WERI-Rb-1 (cell line): ENCODE data around the gene ZNF710.

ENCODE experiments used
- DNase-seq: peaks from one replicate; pipeline ENCODE4 v3.0.0-alpha.2; 2020
- H3K27ac ChIP-seq: fragments of 250-450 bp; sonication (Bioruptor Pico); 2 replicates; pipeline ENCODE4 v1.5.1; 2020; ENCODE audit warnings: mild to moderate bottlenecking, moderate library complexity
- H3K27me3 ChIP-seq: fragments of 250-450 bp; sonication (Bioruptor Pico); 2 replicates; pipeline ENCODE4 v1.5.1; 2021; ENCODE audit warnings: mild to moderate bottlenecking, low read depth, moderate library complexity; ENCODE audit not compliant: insufficient read depth, severe bottlenecking
- H3K36me3 ChIP-seq: fragments of 250-450 bp; sonication (Bioruptor Pico); 2 replicates; pipeline ENCODE4 v1.5.1; 2020; ENCODE audit warnings: mild to moderate bottlenecking, moderate library complexity
- H3K4me3 ChIP-seq: 2 replicates; pipeline ENCODE4 v1.5.1; 2011; ENCODE audit warnings: low read depth, mild to moderate bottlenecking, control low read depth, low read length
- H3K9me3 ChIP-seq: fragments of 250-450 bp; sonication (Bioruptor Pico); 2 replicates; pipeline ENCODE4 v1.5.1; 2021; ENCODE audit warnings: mild to moderate bottlenecking, moderate library complexity; ENCODE audit not compliant: severe bottlenecking
- TF ChIP-seq, protein P1 (sequence below): IDR thresholded peaks from 2 replicates; pipeline ENCODE4 v1.5.1; 2011; ENCODE audit warnings: low read depth, mild to moderate bottlenecking, control low read depth, inconsistent platforms, low read length

The ZNF710 gene

DNA sequence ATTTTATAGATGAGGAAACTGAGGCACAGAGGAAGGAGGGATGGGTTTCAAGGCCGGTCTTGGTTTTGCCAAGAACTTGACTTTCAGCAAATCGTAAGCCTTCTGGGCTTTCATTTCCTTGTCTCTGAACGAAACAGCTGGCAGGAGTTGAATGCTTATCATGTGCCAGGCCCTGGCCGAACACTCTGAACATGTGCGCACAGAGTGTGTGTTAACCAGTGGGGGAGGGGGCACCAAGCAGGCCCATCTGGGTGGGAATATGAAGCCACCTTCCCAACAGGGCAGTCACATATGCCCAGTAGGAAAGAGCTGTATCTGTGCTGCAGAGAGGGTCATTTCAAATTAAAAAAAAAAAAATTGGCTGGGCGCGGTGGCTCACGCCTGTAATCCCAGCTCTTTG lies 29.3 kb downstream of the ZNF710 start:
- DNase-seq, result no peak
- no peaks in the 10 kb centered on the region for H3K27me3 ChIP-seq
- no peaks in the 10 kb centered on the region for H3K36me3 ChIP-seq
- peaks cover 5% of the 10 kb centered on the region for H3K9me3 ChIP-seq
- TF ChIP-seq, protein P1, sequence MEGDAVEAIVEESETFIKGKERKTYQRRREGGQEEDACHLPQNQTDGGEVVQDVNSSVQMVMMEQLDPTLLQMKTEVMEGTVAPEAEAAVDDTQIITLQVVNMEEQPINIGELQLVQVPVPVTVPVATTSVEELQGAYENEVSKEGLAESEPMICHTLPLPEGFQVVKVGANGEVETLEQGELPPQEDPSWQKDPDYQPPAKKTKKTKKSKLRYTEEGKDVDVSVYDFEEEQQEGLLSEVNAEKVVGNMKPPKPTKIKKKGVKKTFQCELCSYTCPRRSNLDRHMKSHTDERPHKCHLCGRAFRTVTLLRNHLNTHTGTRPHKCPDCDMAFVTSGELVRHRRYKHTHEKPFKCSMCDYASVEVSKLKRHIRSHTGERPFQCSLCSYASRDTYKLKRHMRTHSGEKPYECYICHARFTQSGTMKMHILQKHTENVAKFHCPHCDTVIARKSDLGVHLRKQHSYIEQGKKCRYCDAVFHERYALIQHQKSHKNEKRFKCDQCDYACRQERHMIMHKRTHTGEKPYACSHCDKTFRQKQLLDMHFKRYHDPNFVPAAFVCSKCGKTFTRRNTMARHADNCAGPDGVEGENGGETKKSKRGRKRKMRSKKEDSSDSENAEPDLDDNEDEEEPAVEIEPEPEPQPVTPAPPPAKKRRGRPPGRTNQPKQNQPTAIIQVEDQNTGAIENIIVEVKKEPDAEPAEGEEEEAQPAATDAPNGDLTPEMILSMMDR, result no peak
- no peak overlapping the region for H3K4me3 ChIP-seq
- H3K27ac ChIP-seq, result no peak overlapping the region

DNA sequence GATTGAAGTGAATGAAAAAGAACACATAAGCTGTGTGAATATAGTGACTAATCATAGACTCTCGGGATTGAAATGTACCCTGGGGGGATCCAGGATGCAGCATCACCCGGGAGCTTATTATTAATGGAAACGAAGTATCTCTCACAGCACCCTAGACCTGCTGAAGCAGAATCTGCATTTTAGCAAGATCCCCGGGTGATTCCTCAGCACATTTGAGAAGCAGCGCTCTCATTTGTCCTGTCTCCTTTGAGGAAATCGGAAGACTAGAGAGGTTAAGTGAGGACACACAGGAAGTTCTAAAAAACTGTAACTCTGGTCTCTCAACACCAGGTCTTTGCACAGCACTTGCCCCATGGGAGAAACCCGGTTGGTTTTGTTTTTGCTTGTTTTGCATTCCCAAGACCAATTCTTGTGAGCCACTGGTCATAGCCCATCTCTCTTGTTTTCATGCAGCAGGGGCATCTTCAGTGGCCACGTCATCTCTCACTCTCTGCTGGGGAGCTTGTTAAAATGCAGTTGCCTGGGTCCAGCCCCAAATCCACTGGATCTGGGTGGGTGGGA lies 30.2 kb downstream of the ZNF710 start:
- Histone ChIP-seq H3K36me3 (no peaks in the 10 kb centered on the region), H3K27ac (no peak overlapping the region), H3K4me3 (no peak overlapping the region), H3K27me3 (no peaks in the 10 kb centered on the region), H3K9me3 (peaks cover 5% of the 10 kb centered on the region)
- TF ChIP-seq, protein P1, result no peak
- no peak for DNase-seq

DNA sequence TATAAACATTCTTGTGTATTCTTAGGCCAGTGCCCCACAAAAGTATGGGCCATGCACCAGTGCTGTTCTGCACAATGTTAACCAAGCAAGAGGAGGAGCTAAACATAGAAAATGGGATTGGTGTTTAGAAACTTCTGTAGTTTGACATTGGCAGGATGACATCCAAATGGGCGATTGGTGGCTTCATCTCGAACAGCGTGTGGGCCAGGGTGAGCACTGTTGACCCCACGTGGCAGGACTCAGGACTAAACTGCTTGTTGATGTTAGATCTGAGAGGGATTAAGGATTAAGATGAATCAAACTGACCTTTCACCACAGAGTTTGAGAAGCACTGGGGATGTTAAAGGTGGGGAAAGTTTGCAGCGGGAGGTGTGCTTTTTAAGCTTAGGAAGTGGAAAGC lies 31.9 kb downstream of the ZNF710 start:
- TF ChIP-seq, protein P1, result no peak
- Histone ChIP-seq H3K4me3 (no peak overlapping the region), H3K27ac (no peak overlapping the region)

DNA sequence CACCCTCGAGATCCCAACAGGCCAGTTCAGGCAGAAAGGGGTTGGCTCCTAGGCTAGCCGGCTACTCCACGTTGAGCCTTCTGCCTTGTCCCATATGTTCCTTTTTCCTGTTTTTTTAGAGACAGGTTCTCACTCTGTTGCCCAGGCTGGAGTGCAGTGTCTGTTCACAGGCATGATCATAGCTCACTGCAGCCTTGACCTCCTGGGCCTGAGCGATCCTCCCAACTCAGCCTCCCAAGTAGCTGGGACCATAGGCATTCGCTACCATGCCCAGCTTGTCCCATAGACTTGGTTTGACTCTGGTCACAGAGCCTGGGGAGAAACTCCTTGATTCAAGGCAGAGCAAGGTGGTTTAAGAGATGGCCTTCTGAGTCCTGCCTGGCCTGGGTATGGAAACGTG lies 32.3 kb downstream of the ZNF710 start:
- Histone ChIP-seq H3K27me3 (no peaks in the 10 kb centered on the region), H3K36me3 (no peaks in the 10 kb centered on the region), H3K27ac (no peak overlapping the region), H3K4me3 (no peak overlapping the region), H3K9me3 (no peaks in the 10 kb centered on the region)
- no peak for DNase-seq
- TF ChIP-seq, protein P1, result no peak

More for the DNA sequence above, 31.9 kb downstream of the ZNF710 start:
- Histone ChIP-seq H3K27me3 (no peaks in the 10 kb centered on the region), H3K36me3 (no peaks in the 10 kb centered on the region), H3K9me3 (peaks cover 1% of the 10 kb centered on the region)
- peak; percentile 67 for DNase-seq

DNA sequence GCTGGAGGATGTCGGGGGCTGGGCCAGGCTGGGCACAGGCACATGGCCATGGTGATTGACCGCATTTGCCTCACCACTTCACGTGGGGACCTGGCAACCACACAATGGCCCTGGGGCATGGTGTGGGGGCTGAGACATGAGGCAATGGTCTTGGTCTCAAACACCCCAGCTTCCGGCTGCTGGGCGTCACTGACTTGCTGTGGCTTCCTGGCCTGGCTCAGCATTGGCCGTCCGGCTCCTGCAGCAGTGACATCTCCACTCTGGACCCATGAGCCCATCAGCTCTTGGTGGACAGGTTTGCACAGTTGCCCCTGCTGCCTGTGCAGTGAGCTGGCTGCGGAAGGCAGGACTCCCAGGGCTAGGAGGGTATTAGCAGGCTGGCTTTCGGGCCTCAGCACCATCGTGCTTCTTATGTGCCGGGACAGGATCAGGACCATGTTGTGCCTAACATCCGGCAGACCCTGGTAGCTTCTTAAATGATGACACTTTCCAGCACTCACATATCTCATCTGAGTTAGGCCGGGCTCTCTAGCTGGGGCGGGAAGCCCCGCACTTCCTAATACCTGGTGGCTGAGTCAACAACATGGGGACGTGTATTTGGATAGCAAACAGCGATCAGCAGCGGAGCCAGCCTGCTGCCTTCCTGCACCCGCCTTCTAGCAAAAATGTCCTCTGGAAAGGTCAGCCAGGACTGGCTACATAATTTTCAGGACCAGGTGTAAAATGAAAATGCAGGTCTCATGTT lies 34.1 kb downstream of the ZNF710 start:
- DNase-seq, result no peak
- Histone ChIP-seq H3K27me3 (no peaks in the 10 kb centered on the region), H3K36me3 (no peaks in the 10 kb centered on the region), H3K9me3 (no peaks in the 10 kb centered on the region), H3K4me3 (no peak overlapping the region), H3K27ac (no peak overlapping the region)
- TF ChIP-seq, protein P1, result no peak

DNA sequence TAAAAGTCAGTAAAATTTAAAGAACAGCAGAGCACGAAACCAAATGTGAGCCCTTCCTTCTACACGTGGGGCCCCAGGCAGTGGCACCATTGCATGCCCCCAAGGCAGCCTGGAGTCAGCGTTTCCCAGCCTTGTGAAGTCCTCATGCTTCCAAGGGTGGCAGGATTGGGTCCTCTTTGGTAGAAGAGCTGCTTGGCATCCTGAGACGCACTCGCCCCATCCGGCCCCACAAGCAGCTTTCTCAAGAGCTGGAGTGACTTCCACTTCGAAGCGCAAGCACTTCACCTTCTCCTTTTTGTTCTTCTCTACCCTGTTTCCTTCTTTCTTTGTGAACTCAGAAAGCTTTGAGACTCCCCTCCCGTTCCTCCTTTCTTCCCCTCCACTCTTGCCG lies 34.7 kb downstream of the ZNF710 start:
- H3K36me3 ChIP-seq, result no peaks in the 10 kb centered on the region
- DNase-seq, result no peak
- H3K9me3 ChIP-seq, result no peaks in the 10 kb centered on the region
- TF ChIP-seq, protein P1, result no peak
- H3K27me3 ChIP-seq, result no peaks in the 10 kb centered on the region
- no peak overlapping the region for H3K27ac ChIP-seq
- no peak overlapping the region for H3K4me3 ChIP-seq
